ENCODE data around the gene RPL15. TPM values are rescaled to one million over a fixed set of nuclear protein-coding genes. Genes with fewer than 3 reads are reported as not detected.

RPL15 gene
- total and polyA plus RNA-seq, 2 of the 13 experiments (the other 11 are each of a cell fraction or from before 2014, with no cell fraction given) = 1,297 to 3,693 TPM

GRCh38 chr3:23879485-23879884 is 37.4 kb upstream of the RPL15 start:
- H3K9ac ChIP-seq (ENCODE audit: insufficient read depth, low read depth, low read length) = no peak overlapping the region
- intact Hi-C loops (cut with micrococcal nuclease; ENCODE audit: unreplicated experiment) (no loop called here), in situ Hi-C loops (cut with HindIII; ENCODE audit: extremely low pct_ligation_motif_present, low pct_unique_long_range_greater_than_20kb) (no loop called here)
- BruUV-seq (replicated peaks) = no TSS peak
- ATAC-seq (no peak), FAIRE-seq (no peak), DNase-seq (ENCODE audit: low spot score) (no peak)
- no peaks in the 10 kb centered on the region; a peak in 2 of 5 replicates for H3K36me3 ChIP-seq (replicated peaks in 1 of 2; ENCODE audit: control insufficient read depth in 1 of 2, insufficient read depth in 2 of 2, low read length in 2 of 2)
- CTCF ChIA-PET (ENCODE audit: low intra/inter-chr PET ratio, low total read pairs) = no interaction called here
- TF ChIP-seq ZNF33A (CRISPR knock-in tag; IDR thresholded peaks at IDR 0.05; ENCODE audit: borderline replicate concordance) (no peak), ZSCAN22 (CRISPR knock-in tag; IDR thresholded peaks at IDR 0.05) (no peak), ZNF724P (CRISPR knock-in tag; IDR thresholded peaks at IDR 0.05; ENCODE audit: borderline replicate concordance) (no peak), PHF20 (CRISPR knock-in tag; IDR thresholded peaks at IDR 0.05) (no peak), NFE2L1 (CRISPR knock-in tag; IDR thresholded peaks at IDR 0.05; ENCODE audit: borderline replicate concordance) (no peak), AGO2 (optimal IDR thresholded peaks at IDR 0.05; ENCODE audit: low read depth, low read length) (no peak), NBN (conservative IDR thresholded peaks at IDR 0.05) (no peak), BRD4 (CRISPR knock-in tag; IDR thresholded peaks at IDR 0.05) (no peak), FOXA3 (CRISPR knock-in tag; IDR thresholded peaks at IDR 0.05) (no peak), BCLAF1 (IDR thresholded peaks at IDR 0.05) (no peak), HES4 (CRISPR knock-in tag; IDR thresholded peaks at IDR 0.05; ENCODE audit: borderline replicate concordance) (no peak), ZNF678 (CRISPR knock-in tag; IDR thresholded peaks at IDR 0.05) (no peak), NR2F2 (IDR thresholded peaks at IDR 0.05; ENCODE audit: borderline replicate concordance, low read depth) (no peak), ZNF12 (CRISPR knock-in tag; IDR thresholded peaks at IDR 0.05) (no peak), SETDB1 (CRISPR knock-in tag; IDR thresholded peaks at IDR 0.05; ENCODE audit: borderline replicate concordance) (no peak), GLMP (CRISPR knock-in tag; IDR thresholded peaks at IDR 0.05; ENCODE audit: borderline replicate concordance) (no peak)
- H3K9me3 ChIP-seq (ENCODE audit: low read length) = no peaks in the 10 kb centered on the region
- 97% methylated on average over 8 of the region's 8 CpGs for WGBS (ENCODE audit: low lambda C conversion rate)
- no peak overlapping the region for H3K4me3 ChIP-seq (replicated peaks in 1 of 3; ENCODE audit: insufficient read depth in 1 of 3, low read depth in 2 of 3, low read length in 3 of 3)
- H3K4me1 ChIP-seq (ENCODE audit: insufficient read depth, low read length) = no peaks in the 10 kb centered on the region
- H4K20me1 ChIP-seq (ENCODE audit: insufficient read depth, low read length) = 0 out of 2 replicates have a peak, but pooled peaks cover 3% of the 10 kb centered on the region
- H3K27ac ChIP-seq (ENCODE audit: extremely low read length, insufficient read depth, low read length) = no peak overlapping the region
- H3K79me2 ChIP-seq (ENCODE audit: insufficient read depth, low read length) = peaks cover 5% of the 10 kb centered on the region
- H2AFZ ChIP-seq (ENCODE audit: low read length) = no peak overlapping the region
- POLR2A ChIA-PET = no interaction called here
- H3K4me2 ChIP-seq (ENCODE audit: low read depth, low read length) = no peak overlapping the region
- H3K27me3 ChIP-seq (ENCODE audit: control insufficient read depth in 1 of 2, insufficient read depth in 2 of 2, low read length in 2 of 2) = no peaks in the 10 kb centered on the region
